Ishikawa (cell line): ENCODE results near the gene TTC27.

Source experiments
- CEBPB ChIP-seq: IDR thresholded peaks from 2 replicates; pipeline ENCODE4 v1.6.1; 2012
- CREB1 ChIP-seq: IDR thresholded peaks from 2 replicates; pipeline ENCODE4 v1.6.1; 2012; ENCODE audit warnings: low read depth
- EGR1 ChIP-seq: IDR thresholded peaks from 2 replicates; pipeline ENCODE4 v1.6.1; 2012
- EP300 ChIP-seq: IDR thresholded peaks from 2 replicates; pipeline ENCODE4 v1.6.1; 2012; ENCODE audit warnings: borderline replicate concordance
- FOXM1 ChIP-seq: IDR thresholded peaks from 2 replicates; pipeline ENCODE4 v1.6.1; 2012; ENCODE audit warnings: low read depth, borderline replicate concordance
- MAX ChIP-seq: IDR thresholded peaks from 2 replicates; pipeline ENCODE4 v1.6.1; 2012
- NFIC ChIP-seq: IDR thresholded peaks from 2 replicates; pipeline ENCODE4 v1.6.1; 2012
- RAD21 ChIP-seq: IDR thresholded peaks from 2 replicates; pipeline ENCODE4 v1.6.1; 2012; ENCODE audit warnings: low read depth
- REST ChIP-seq: IDR thresholded peaks from 2 replicates; pipeline ENCODE4 v1.6.1; 2012; ENCODE audit warnings: low read depth, mild to moderate bottlenecking
- TAF1 ChIP-seq: IDR thresholded peaks from 2 replicates; pipeline ENCODE4 v1.6.1; 2012; ENCODE audit warnings: low read depth, mild to moderate bottlenecking
- TCF12 ChIP-seq: IDR thresholded peaks from 2 replicates; pipeline ENCODE4 v1.6.1; 2012; ENCODE audit warnings: low read depth
- TEAD4 ChIP-seq: IDR thresholded peaks from 2 replicates; pipeline ENCODE4 v1.6.1; 2012
- USF1 ChIP-seq: IDR thresholded peaks from 2 replicates; pipeline ENCODE4 v1.6.1; 2012
- YY1 ChIP-seq: IDR thresholded peaks from 2 replicates; pipeline ENCODE4 v1.6.1; 2012; ENCODE audit warnings: low read depth
- ZBTB7A ChIP-seq: IDR thresholded peaks from 2 replicates; pipeline ENCODE4 v1.6.1; 2012; ENCODE audit warnings: low read depth

TTC27 gene

GRCh38 chr2:32697156-32697555 is 69.3 kb downstream of the TTC27 start:
- TF ChIP-seq ZBTB7A: no peak

- TF ChIP-seq EP300: no peak
- no peak for TF ChIP-seq RAD21
- TF ChIP-seq FOXM1: no peak
- no peak for TF ChIP-seq TAF1
- TF ChIP-seq ZBTB7A: no peak
- no peak for TF ChIP-seq TEAD4
- TF ChIP-seq MAX: no peak
These were observed 71.3 kb downstream of the TTC27 start for GRCh38 chr2:32699151-32699550.

GRCh38 chr2:32701806-32702205 is 74.0 kb downstream of the TTC27 start:
- TF ChIP-seq RAD21 (no peak), TCF12 (no peak), USF1 (no peak), EP300 (no peak), CREB1 (no peak), REST (no peak), NFIC (no peak), ZBTB7A (no peak)

GRCh38 chr2:32702303-32703064 is 74.6 kb downstream of the TTC27 start:
- TF ChIP-seq ZBTB7A (no peak), TCF12 (no peak), CEBPB (no peak), FOXM1 (no peak), TAF1 (no peak), TEAD4 (no peak), EP300 (no peak), RAD21 (no peak), REST (no peak), USF1 (no peak), NFIC (no peak), YY1 (no peak), CREB1 (no peak)

- TF ChIP-seq CREB1 (no peak), EP300 (no peak), TEAD4 (no peak), TCF12 (no peak), FOXM1 (no peak), CEBPB (no peak), USF1 (no peak), YY1 (no peak), REST (no peak), EGR1 (no peak)
These were observed 79.1 kb downstream of the TTC27 start for GRCh38 chr2:32706815-32707579.
